Keratinocyte (primary cell): Measurements from ENCODE around the gene LIPH. TPM values are rescaled to one million over a fixed set of nuclear protein-coding genes. Genes with fewer than 3 reads are reported as not detected.

ENCODE experiments used
- DNase-seq: peaks from one replicate; pipeline ENCODE4 v3.0.0-alpha.2; 2011; ENCODE audit warnings: low read depth, missing footprints, low spot score
- FAIRE-seq: peaks from 2 replicates; lab custom pipeline; 2011; peaks lifted over from hg19 to GRCh38; lab: Jason Lieb, UNC
- H2AFZ ChIP-seq: 2 replicates; pipeline ENCODE4 v1.6.0; 2012; ENCODE audit warnings: low read length, control low read depth, inconsistent platforms; ENCODE audit not compliant: control insufficient read depth
- H3K27ac ChIP-seq: 2 replicates; pipeline ENCODE4 v1.5.1; 2011; ENCODE audit warnings: low read length; ENCODE audit not compliant: control insufficient read depth, insufficient read depth
- H3K27me3 ChIP-seq: 3 replicates; pipeline ENCODE4 v1.6.0; 2011; ENCODE audit warnings: low read length; ENCODE audit not compliant: control insufficient read depth, insufficient read depth; ENCODE audit errors: extremely low read depth
- H3K36me3 ChIP-seq, 2 experiments: 2 replicates in 1 of 2; 3 replicates in 1 of 2; pipeline ENCODE4 v1.5.1; 2011; ENCODE audit warnings: low read length in 2 of 2, mild to moderate bottlenecking in 1 of 2; ENCODE audit not compliant: control insufficient read depth in 2 of 2, insufficient read depth in 2 of 2; ENCODE audit errors: extremely low read depth in 1 of 2
- H3K4me1 ChIP-seq: 3 replicates; pipeline ENCODE4 v1.5.1; 2011; ENCODE audit warnings: low read length; ENCODE audit not compliant: control insufficient read depth, insufficient read depth; ENCODE audit errors: extremely low read depth
- H3K4me2 ChIP-seq: 3 replicates; pipeline ENCODE4 v1.6.0; 2011; ENCODE audit warnings: low read depth, low read length; ENCODE audit not compliant: control insufficient read depth, insufficient read depth; ENCODE audit errors: extremely low read depth
- H3K4me3 ChIP-seq, 3 experiments: fragments of 200-600 bp in 1 of 3; sonication (generic) in 1 of 3; 2 replicates in 2 of 3; 3 replicates in 1 of 3; pipeline ENCODE4 v1.5.1; 2011 to 2016; ENCODE audit warnings: low read length in 3 of 3, mild to moderate bottlenecking in 3 of 3, control low read depth in 2 of 3, inconsistent platforms in 1 of 3, low read depth in 1 of 3, mixed read lengths in 1 of 3, mixed run types in 1 of 3, moderate library complexity in 1 of 3; ENCODE audit not compliant: control insufficient read depth in 2 of 3, insufficient read depth in 2 of 3; ENCODE audit errors: extremely low read depth in 1 of 3
- H3K79me2 ChIP-seq: 2 replicates; pipeline ENCODE4 v1.6.0; 2012; ENCODE audit warnings: low read length; ENCODE audit not compliant: control insufficient read depth, insufficient read depth
- H3K9ac ChIP-seq: 3 replicates; pipeline ENCODE4 v1.6.0; 2011; ENCODE audit warnings: low read length; ENCODE audit not compliant: control insufficient read depth, insufficient read depth; ENCODE audit errors: extremely low read depth
- H3K9me1 ChIP-seq: 3 replicates; pipeline ENCODE4 v1.6.0; 2011; ENCODE audit warnings: low read length; ENCODE audit not compliant: control insufficient read depth, insufficient read depth; ENCODE audit errors: extremely low read depth
- H3K9me3 ChIP-seq: 2 replicates; pipeline ENCODE4 v1.5.1; 2012; ENCODE audit warnings: low read depth, low read length; ENCODE audit not compliant: control insufficient read depth
- H4K20me1 ChIP-seq: 3 replicates; pipeline ENCODE4 v1.6.0; 2011; ENCODE audit warnings: low read length; ENCODE audit not compliant: control insufficient read depth, insufficient read depth; ENCODE audit errors: extremely low read depth
- CTCF ChIP-seq, 3 experiments: IDR thresholded peaks in 1 of 3; conservative IDR thresholded peaks in 1 of 3; optimal IDR thresholded peaks in 1 of 3; 2 replicates in 2 of 3; 3 replicates in 1 of 3; pipeline versions ENCODE3 to v1.5.1; 2011; ENCODE audit warnings: low read length in 3 of 3, mild to moderate bottlenecking in 3 of 3, moderate library complexity in 2 of 3, control low read depth in 1 of 3, inconsistent platforms in 1 of 3; ENCODE audit not compliant: insufficient read depth in 2 of 3; ENCODE audit errors: extremely low read depth in 1 of 3
- EZH2 ChIP-seq: IDR thresholded peaks from one replicate; pipeline ENCODE4 v1.6.1; 2012; ENCODE audit warnings: inconsistent platforms, mild to moderate bottlenecking, low read length, moderate library complexity
- dilution Hi-C: fragments of 300-500 bp; cut with MboI; formaldehyde crosslinking; loops from one replicate; pipeline ENCODE4 v1.7.0; 2020; ENCODE audit warnings: low sequenced_read_pairs; ENCODE audit not compliant: extremely low pct_ligation_motif_present
- polyA plus RNA-seq, 5 experiments: library from polyadenylated mRNA; depleted of rRNA in 3 of 5; stranded (reverse) in 3 of 5; stranded (forward) in 1 of 5; unstranded in 1 of 5; fragments of >200 nt; gene quantifications; 1 replicate in 1 of 5; 2 replicates in 3 of 5; 3 replicates in 1 of 5; pipeline versions ENCODE4 v1.2.1 to v1.2.3, GENCODE V29; 2011 to 2012; ENCODE audit warnings: missing spikeins in 2 of 5, low read depth in 1 of 5, low replicate concordance in 1 of 5

Gene LIPH
- polyA plus RNA-seq, 1 donor (not counting 4 experiments of a cell fraction or from before 2014, with no cell fraction given): 1.1 TPM

- no peaks in the 10 kb centered on the region for H4K20me1 ChIP-seq
- TF ChIP-seq CTCF (optimal IDR thresholded peaks at IDR 0.05 in 1 of 3, IDR thresholded peaks at IDR 0.05 in 1 of 3, conservative IDR thresholded peaks at IDR 0.05 in 1 of 3; ENCODE audit: extremely low read depth in 1 of 3, insufficient read depth in 2 of 3, low read length in 3 of 3): no peak
- no peak for TF ChIP-seq EZH2
- no peak overlapping the region for H3K9ac ChIP-seq
- no peaks in the 10 kb centered on the region for H3K27me3 ChIP-seq
- no peak overlapping the region for H3K27ac ChIP-seq
- no peak overlapping the region for H3K4me3 ChIP-seq
- no peak overlapping the region for H2AFZ ChIP-seq
- H3K79me2 ChIP-seq: no peaks in the 10 kb centered on the region
- no peaks in the 10 kb centered on the region for H3K36me3 ChIP-seq
- peaks cover 17% of the 10 kb centered on the region for H3K4me1 ChIP-seq
- dilution Hi-C loops: no loop called here
- no peaks in the 10 kb centered on the region for H3K9me3 ChIP-seq
- no peaks in the 10 kb centered on the region for H3K9me1 ChIP-seq
- FAIRE-seq (no peak), DNase-seq (no peak)
- no peak overlapping the region for H3K4me2 ChIP-seq
These were observed 9.6 kb upstream of the LIPH start for GRCh38 chr3:185561958-185562357.

GRCh38 chr3:185561374-185561943 lies 9.1 kb upstream of the LIPH start:
- dilution Hi-C loops: no loop called here
- H3K27ac ChIP-seq: no peak overlapping the region
- H3K36me3 ChIP-seq: no peaks in the 10 kb centered on the region
- H3K4me2 ChIP-seq: no peak overlapping the region
- no peak overlapping the region for H3K9ac ChIP-seq
- H3K4me1 ChIP-seq: peaks cover 17% of the 10 kb centered on the region
- no peaks in the 10 kb centered on the region for H3K9me3 ChIP-seq
- no peaks in the 10 kb centered on the region for H3K27me3 ChIP-seq
- TF ChIP-seq CTCF (optimal IDR thresholded peaks at IDR 0.05 in 1 of 3, IDR thresholded peaks at IDR 0.05 in 1 of 3, conservative IDR thresholded peaks at IDR 0.05 in 1 of 3; ENCODE audit: extremely low read depth in 1 of 3, insufficient read depth in 2 of 3, low read length in 3 of 3) (no peak), EZH2 (no peak)
- no peak for FAIRE-seq
- no peaks in the 10 kb centered on the region for H3K79me2 ChIP-seq
- H3K4me3 ChIP-seq: no peak overlapping the region
- no peak for DNase-seq
- no peaks in the 10 kb centered on the region for H4K20me1 ChIP-seq
- no peaks in the 10 kb centered on the region for H3K9me1 ChIP-seq
- no peak overlapping the region for H2AFZ ChIP-seq
